Left lobe of liver (tissue), 2 donors: ENCODE data around the gene PAPPA2. TPM values are rescaled to one million over a fixed set of nuclear protein-coding genes. Genes with fewer than 3 reads are reported as not detected.

Experiments used
- ATAC-seq: fragments of 200-7000 bp; cut with Tn5 transposase; one replicate; pipeline ENCODE4 v1.9.1; 2020; ENCODE audit warnings: mild to moderate bottlenecking, moderate library complexity
- DNase-seq: peaks from one replicate; pipeline ENCODE4 v3.0.0-alpha.2; 2020; ENCODE audit warnings: low spot score
- total RNA-seq: library from RNA; stranded (reverse); gene quantifications from one replicate; pipeline ENCODE4 v1.2.1, GENCODE V29; 2021
- donor health status: DM: no; HTN: no; CAD: no; lungs with moderate emphysema.
- donor health status: DM: no; HTN: yes; CAD: no.

Gene PAPPA2
- total RNA-seq, 1 donor from 2014 or later = 0.45 TPM

DNA sequence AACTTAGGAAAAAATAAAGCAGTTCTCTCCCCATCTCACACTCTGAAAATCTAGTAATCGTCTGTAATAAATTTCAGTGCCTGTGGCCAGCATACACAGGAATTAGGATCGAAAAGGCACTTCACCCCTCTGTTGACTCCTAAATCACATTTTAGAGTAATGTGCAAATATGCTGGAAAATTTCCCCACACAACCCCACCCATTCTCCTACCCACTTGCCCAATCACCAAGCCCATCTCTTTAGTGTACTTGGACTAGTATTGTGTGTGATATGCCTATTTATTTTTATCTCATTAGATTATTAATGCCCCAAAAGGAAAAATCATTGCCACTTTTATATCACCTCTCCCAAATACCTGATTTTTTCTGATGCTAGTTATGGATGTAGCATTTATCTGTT lies 378.3 kb downstream of the PAPPA2 start:
- ATAC-seq (no peak), DNase-seq (no peak)

DNA sequence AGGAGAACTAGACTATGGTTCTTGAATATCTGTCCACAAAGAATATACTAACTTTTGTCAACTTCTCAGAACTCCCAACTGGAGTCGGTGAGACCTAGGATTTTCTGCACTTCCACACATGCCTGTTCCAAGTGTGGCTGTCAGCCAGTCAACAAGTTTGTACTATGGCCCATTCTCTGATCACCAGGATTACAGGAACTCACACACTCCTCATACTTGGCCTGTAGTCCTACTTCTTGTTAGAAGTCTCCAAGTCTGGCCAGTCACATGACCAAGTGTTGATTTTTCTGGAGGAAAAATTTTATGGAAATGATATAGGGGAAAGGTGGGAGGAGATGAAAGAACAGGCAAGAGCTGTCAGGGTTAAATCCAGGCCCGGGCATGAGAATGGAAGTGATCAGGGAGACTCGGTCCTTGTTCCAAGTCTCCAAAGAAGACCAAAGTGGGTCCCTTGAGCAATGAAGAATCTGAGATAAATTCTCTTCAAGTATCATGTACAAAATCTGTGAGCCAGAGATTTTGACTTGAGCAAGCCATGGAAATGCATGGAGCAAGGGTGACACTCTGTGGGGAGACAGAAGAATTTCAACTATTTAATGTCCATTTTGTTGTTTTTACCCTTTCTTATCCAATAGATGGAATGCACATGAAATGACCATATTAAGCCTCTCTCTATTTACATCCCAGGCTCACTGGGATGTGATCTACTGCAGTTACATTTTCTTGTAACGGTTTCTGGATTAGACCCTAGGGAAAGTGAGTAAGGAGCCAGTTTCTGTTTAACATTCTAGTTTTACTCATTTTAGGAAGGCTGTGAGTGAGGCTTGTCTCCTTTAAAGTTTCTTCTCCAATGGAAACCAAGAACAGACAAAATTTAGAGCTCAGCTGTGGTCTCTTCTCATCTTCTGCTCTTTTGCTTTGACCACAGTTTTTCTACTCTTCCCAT lies 380.6 kb downstream of the PAPPA2 start:
- peak; percentile 91 for ATAC-seq
- DNase-seq = peak; percentile 49

DNA sequence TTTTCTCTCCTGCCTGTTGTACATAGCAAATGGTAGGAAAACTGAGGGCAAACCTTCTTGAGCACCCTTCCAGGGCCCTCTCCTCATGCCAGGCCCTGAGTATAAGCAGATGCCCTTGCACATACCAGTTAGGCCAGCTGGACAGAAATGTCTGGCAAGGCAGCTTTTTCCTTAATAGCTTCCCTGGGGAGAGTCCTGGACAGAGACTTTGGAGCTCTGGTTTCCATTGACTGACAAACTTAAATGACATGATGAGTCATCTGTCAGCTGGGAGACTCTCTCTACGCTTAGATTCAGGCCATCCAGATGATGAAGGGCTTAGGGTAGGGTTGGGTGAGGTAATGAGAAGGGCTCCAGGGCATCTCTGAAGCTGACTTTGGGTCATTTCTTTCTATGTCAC lies 384.1 kb downstream of the PAPPA2 start:
- ATAC-seq = no peak
- no peak for DNase-seq

DNA sequence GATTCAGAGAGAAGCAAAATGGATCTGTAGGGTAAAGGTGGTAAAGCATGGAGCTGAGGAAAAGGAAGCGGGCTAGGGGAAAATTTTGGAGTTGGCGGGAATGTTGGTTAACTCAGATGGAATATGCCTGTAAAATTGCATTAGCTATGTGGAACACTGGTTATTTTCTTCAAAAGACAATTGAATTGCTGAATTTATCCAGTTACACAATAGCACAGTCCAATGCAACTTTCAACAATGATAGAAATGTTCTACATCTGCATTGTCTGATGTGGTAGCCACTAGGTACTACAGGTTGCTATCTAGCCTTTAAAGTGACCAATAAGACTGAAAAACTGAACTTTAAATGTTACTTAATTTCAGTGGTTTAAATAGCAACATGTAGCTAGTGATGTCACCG lies 386.3 kb downstream of the PAPPA2 start:
- ATAC-seq (no peak), DNase-seq (no peak)

DNA sequence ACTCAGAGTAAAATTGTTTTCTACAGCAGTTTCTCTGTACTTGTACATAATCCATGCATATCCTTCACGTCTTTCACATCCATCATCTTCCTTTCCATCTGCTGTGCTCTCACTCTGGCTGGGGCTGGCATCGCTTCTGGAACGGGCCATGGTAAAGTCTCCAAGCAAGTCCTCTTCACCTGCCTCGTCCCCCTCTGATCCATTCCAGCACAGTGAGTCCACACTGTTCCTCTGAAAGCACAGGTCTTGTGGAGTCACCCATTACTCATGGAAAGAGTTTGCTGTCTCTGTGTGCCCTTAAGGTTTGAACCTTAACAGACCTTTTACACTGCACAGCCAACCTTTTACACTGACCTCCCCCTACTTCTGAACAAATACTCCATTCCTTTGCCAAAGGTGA lies 387.9 kb downstream of the PAPPA2 start:
- DNase-seq = no peak
- ATAC-seq = no peak

DNA sequence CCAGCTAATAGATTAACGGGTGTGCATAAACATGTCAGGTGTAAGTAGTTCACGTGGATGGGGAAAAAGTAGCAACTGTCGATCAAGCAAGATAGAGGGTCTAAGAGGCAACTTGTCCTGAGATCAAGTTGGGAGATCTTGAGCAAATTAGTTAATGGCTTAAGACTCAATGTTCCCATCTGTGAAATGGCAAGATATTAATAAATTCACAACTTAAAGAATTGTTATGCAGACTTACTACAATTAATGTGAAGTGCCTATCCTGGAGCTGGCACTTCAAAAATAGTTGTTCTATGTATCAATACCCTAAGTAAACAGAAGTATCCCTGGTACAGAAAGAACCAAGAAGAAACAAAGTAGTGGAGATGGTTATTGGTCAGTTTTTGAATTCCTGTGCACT lies 389.1 kb downstream of the PAPPA2 start:
- DNase-seq (no peak), ATAC-seq (no peak)

DNA sequence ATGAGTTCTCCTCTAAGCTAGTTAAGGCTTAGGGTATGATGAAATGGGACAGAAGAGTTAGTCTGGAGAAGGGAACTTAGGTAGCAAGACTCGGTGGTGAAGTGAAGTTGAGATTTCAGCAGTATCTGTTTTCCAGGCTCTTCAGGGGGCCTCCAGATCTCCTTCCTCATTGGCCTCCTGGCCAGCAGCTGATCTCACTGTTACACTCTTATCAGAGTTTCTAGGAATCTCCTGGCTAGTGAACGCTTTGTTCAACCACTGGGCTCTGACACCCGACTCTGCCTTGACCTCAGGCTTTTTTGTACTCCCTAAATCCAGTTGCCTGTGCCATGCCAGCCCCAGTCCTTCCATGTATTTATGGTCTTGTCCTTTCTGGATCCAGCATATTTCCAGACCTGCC lies 390.5 kb downstream of the PAPPA2 start:
- no peak for DNase-seq
- ATAC-seq = no peak

DNA sequence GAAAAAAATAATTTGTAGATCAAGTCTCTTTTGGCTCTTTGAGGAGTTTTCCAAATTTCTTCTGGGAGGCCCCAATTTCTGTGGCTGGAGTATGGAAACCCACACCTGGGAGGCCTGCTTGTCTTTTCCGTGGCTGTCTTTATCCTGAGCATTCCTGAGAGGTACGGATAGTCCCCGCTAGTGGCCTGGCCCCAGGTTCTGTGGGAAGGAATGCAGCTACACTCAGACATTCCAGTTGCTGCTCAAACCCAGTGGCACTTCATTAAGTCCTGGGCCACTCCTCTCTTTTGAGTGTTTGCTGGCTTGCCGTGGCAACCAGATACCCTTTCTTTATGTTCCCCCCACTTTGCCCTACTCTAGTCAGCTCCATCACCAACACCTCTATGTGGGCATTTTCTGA lies 391.1 kb downstream of the PAPPA2 start:
- ATAC-seq = no peak
- no peak for DNase-seq

DNA sequence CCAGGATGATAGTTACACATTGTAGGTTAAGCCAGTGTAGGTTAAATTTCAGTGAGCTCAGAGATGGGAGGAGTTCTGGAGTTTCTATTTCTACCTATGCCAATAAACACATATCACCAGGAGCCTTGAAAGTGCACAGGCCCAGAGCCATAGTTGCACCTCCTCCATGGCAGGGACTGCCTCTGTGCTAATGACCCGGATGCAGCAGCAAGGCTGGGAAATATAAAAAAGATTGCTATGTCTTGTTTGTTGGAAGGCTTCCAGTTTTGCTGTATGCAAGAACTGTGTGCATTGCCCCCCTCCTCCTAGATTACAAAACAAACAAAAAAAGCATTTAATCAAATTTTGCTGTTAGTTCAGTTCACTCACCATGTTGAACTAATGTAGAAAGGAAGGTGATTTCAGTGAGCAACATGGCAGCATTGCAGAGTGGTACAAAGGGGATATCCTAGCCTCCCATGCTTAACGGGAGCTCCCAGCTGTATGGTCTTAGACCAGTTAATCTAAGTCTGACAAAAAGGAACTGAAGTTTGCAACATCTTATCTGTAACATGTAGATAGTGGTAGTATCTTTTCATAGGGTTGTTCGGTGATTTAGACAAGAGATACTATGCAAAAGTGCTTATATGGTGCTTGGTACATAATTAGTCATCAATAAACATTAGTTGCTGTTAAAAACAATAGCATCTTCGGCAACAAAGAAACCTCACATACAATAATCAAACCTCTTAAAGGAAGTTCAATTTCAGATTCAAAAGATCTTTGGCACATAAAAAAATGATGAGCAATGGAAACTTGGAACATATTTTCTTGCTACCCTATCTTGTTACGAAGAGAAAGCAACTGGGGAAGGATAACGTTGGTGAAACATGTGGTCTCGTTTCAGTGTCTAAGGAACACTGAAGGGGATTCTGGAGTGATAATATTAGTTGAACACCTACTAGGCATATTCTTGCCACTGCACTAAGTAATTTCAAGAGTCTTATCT lies 392.1 kb downstream of the PAPPA2 start:
- no peak for ATAC-seq
- no peak for DNase-seq

DNA sequence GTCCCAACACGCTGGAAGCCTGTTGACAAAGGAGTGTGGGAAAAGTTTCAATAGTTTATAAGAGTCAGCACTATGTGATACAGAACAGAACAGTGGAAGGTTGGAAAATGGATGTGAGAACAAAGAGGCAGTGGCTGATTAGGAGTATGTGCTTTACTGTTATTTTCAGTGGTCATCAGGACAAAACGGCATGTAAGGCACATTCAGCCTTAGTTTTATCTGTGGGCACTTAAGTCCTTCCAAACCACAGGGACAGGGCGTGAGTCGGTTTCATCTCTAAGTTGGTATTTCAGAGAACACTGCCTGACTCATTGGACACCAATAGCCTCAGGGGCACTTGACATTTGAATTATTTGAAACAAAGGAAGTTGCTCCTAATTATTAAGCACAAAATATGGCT lies 394.7 kb downstream of the PAPPA2 start:
- DNase-seq = no peak
- no peak for ATAC-seq

DNA sequence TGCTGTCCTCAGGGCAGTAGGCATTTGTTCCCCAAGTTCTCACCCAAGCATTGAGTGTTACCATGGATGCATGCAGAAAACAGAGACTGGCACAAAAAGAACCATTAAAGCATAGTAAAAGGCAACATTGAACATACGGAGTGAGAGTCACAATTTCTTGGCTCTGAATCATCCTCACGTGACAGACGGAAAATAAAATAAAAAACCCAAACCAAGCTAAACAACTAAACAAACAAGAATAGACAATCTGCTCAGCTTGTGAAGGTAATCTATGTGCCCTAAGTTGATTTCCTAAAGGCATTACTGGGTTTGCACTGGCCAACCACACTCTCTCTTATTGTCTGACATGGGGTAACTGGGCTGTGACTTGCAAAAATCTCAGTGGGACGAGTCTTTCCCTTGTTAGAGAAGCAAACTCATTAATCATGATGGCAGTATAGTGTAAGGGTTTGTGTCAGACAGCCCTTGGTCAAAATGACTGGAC lies 395.5 kb downstream of the PAPPA2 start:
- ATAC-seq (no peak), DNase-seq (no peak)

DNA sequence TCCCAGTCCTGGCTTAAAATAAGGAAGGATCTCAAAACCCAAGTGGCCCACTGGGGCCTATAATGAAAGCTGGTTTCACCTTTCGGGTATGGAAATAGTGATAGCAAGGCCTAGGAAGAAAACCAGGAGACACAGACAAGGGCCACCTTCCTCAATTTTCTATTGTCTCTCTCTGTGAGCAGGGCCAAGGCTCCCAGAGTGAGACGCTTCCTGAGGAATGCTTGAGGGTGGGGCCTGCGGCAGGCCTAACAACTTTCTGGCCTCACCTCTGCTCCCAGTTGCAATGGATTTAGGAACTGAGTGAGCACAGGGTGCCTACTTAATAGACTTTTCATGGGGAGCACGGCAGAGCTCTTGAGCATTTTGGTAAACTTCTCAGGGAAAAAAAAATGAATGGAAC lies 400.6 kb downstream of the PAPPA2 start:
- DNase-seq (no peak), ATAC-seq (no peak)

DNA sequence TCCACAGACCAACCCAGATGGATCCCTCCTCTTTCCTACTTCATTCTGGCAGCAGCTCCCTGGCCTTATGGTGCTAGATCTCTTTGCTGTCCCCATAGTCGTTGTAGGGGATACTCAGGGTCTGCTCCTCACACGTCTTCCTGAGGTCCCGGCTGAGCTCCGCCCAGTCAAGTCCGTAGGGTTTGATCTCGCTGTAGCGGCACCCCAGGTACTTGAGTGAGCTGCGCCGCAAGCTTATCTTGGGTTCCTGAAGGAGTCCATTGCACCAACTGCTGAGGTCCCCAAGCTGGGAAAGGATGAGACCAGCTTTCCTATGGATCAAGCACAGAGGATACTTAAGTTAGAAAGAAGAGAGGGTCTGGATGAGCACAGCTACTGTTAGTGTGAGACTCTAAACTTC lies 401.2 kb downstream of the PAPPA2 start:
- no peak for DNase-seq
- ATAC-seq = no peak

DNA sequence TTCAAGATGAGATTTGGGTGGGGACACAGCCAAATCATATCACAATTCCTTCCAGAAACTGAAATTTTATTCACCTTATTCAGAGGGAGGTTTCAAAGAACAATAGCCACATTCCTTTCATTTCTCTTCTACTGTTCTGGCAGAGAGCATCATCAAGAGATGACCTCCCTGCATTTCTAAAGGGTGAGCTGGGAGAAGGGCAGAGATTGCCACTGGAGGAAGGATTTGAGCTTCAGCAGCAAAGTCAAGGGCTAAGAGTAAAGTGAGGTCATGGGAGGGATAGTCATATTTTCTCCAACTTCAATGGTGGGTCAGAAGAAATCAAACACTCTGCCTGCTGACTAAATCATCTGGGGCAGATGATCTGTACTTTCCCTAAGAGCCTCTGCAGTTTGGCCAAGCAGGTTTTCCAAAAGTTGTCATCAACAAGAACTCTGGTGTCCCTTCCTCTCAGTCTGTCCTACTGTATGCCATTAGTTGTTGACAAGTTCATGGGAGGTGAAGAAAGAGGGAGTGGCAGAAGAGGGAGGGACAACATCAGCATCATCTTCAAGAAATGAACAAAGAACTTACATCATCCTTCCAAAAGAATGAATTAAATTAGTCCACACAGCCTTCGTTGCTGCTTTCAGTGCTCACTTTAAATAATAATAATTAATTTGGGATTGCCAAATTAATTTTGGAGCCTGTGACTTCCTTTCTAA lies 403.2 kb downstream of the PAPPA2 start:
- no peak for DNase-seq
- no peak for ATAC-seq

DNA sequence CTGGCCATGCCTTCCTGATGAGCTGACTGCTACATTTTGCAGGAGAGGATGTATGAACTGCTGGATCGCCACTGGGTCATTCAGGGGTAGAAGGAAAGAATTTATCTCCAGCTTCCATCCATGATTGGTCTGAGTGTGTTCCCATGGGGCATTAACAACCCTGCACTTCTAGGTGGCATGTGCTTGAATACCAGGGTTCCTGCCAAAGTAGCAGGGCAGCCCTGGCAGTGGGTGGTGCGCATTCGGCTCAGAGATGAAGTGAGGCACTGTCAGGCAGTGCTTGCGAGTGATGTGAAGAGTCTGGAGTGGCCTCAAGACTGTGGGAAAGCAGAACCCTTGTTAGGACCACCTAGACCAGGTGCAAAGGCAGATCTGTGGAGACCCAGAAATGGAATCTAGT lies 406.6 kb downstream of the PAPPA2 start:
- ATAC-seq (no peak), DNase-seq (no peak)

DNA sequence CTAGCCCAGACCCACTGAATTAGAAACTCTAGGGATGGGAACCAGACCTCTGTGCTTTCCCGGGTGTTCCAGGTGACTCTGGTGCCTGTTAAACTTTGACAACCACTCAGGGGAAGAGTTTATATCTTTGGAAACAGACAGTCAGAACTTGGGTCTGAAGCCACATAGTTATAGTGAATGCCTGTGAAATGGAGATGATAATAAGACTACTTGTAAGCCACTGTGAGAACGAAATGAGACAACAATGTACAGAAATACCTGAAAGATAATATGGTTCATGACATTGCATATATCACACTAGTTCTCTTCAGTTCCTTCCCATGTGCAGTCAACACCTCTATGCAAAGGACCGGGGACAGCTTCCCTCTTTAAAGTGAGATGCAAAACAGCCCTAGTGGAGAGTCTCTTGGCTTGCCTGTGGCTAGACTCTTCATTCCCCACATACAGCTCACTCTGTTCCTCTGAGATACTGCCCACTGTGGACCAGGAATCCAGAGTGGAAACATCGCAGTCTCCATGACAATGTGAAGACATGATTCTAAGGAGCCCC lies 414.1 kb downstream of the PAPPA2 start:
- ATAC-seq = no peak

DNA sequence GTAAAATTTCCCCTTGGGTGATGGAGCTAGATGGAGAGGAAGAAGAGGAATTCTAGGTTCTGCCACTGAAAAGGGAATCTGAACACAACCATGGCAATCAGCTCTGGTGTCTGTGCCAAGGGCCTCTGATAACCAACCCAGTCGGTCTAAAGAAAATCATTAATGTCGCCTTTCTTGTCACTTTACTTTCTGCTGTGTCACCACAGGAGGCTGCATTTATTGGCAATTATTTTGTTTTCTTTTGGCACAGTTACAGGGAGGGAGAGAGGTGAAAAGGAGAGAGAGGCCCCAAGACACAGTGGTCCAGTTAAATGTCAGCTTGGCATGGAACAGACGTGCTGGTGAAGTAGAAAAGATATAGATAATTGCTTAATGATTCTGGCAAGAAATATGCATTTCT lies 414.6 kb downstream of the PAPPA2 start:
- DNase-seq (no peak), ATAC-seq (no peak)

More for the DNA sequence above, 414.1 kb downstream of the PAPPA2 start:
- DNase-seq = no peak

DNA sequence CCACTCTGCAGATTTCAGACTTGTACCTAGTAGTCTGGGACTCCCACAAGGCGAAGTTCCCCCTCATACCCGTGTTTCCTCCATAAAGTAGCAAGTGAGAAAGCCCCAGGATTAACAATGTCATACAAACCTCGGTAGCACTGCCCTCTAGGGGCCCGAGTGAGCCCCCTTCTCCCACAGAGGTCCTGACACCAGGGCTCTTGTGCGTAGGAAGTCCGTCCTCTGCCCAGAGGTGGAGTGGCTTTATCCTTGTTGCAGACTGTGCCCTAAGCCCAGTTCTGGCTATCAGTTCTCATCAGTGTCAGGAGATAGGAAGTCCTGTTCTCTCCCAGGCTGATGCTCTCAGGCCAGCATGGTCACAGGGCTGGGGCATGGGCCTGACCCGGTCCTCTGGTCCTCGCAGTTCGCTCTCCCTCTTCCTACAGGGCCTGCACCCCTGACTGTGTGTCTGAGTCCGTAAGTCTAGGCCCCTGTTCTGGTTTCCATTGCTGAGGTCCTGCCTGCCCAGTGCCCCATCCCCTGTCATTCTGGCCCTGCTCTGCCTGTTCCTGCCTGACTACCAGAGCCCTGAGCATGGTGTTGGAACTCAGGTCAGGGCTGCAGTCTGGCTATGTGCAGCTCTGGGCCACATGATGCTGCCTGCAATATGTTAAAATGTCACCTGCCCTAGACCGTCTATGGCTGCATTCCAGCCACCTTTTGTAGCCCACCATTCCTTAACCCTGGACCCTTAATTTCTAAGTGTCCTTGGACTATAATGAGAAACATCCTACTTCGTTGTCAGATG lies 416.0 kb downstream of the PAPPA2 start:
- no peak for DNase-seq
- no peak for ATAC-seq

DNA sequence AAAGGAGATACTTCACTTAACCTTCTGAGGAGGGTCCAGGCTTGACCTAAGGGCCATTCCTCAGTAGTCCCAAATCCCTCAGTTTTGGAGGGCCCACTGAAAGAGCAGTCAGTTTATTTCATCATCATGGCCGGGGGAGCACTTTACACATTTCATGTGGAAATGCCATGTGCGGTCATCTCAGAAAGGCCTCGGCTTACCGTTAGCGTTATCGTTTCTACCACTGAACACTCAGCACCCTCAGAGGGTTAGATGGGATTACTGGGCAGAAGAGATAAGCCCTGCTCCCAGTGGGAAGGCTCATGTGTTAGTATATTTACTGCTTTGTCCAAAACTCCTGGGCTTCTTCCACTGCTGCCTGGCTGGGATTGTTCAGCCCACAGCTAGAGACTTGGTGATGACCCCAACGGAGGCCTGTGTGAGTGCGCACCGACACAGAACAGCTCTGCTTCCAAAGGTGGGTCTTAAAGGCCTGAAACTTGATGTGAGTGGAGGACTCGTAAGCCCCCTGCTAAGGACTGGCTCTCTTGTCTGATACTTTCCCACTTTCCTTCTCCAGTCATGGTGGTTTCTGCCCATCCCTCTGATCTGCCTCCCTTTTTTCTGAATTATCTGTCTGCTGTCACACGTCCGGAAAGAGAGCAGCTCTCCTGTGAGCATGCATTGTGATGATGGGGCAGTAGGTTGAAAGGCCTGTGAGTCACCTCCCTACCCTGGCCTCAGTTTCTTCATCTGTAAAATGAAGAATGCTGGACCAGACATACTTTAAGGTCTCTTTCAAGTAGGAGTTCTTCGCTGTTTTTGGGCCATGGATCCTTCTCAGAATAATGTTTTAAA lies 417.0 kb downstream of the PAPPA2 start:
- ATAC-seq = no peak
- DNase-seq = no peak
